GM19467 (cell line): ENCODE measurements around the gene SLC39A13.

ENCODE experiments used
- ATAC-seq: cut with Tn5 transposase; IDR thresholded peaks from one replicate; pipeline ENCODE4 v1.9.1; 2021; ENCODE audit warnings: mild to moderate bottlenecking, moderate library complexity; ENCODE audit not compliant: unreplicated experiment

SLC39A13 gene

GRCh38 chr11:47383071-47383470 is 25.3 kb upstream of the SLC39A13 start:
- no peak for ATAC-seq

GRCh38 chr11:47384498-47384897 is 23.9 kb upstream of the SLC39A13 start:
- ATAC-seq, result no peak

GRCh38 chr11:47387944-47388696 is 20.3 kb upstream of the SLC39A13 start:
- ATAC-seq, result no peak

- no peak for ATAC-seq
These were observed 19.5 kb upstream of the SLC39A13 start for GRCh38 chr11:47388697-47389576.

- ATAC-seq, result no peak
These were observed 18.6 kb upstream of the SLC39A13 start for GRCh38 chr11:47389577-47390421.

GRCh38 chr11:47390422-47390760 is 18.0 kb upstream of the SLC39A13 start:
- no peak for ATAC-seq

GRCh38 chr11:47391077-47391583 is 17.3 kb upstream of the SLC39A13 start:
- no peak for ATAC-seq

- no peak for ATAC-seq
These were observed 16.5 kb upstream of the SLC39A13 start for GRCh38 chr11:47391711-47392432.

GRCh38 chr11:47392546-47393162 is 15.7 kb upstream of the SLC39A13 start:
- ATAC-seq, result no peak

GRCh38 chr11:47393163-47394049 is 15.0 kb upstream of the SLC39A13 start:
- ATAC-seq, result no peak

- no peak for ATAC-seq
These were observed 14.4 kb upstream of the SLC39A13 start for GRCh38 chr11:47394050-47394321.

- ATAC-seq, result no peak
These were observed 13.8 kb upstream of the SLC39A13 start for GRCh38 chr11:47394322-47395222.

GRCh38 chr11:47395223-47396048 is 13.0 kb upstream of the SLC39A13 start:
- ATAC-seq, result no peak

GRCh38 chr11:47396049-47396320 is 12.4 kb upstream of the SLC39A13 start:
- ATAC-seq, result no peak

- ATAC-seq, result no peak
These were observed 10.4 kb upstream of the SLC39A13 start for GRCh38 chr11:47398011-47398410.

GRCh38 chr11:47398551-47398950 is 9.8 kb upstream of the SLC39A13 start:
- ATAC-seq, result no peak
